PFSK-1 (cell line): Measurements from ENCODE around the gene IRF6.

Experiments used
- POLR2AphosphoS5 ChIP-seq: IDR thresholded peaks from 2 replicates; pipeline ENCODE4 v1.6.1; 2012; ENCODE audit warnings: low read depth, mild to moderate bottlenecking, control low read depth, low read length, moderate library complexity
- REST ChIP-seq, 2 experiments: IDR thresholded peaks; 2 replicates each; pipeline versions ENCODE4 v1.6.1 to v1.8.0; 2011 to 2012; ENCODE audit warnings: low read depth in 2 of 2, low read length in 2 of 2, control low read depth in 1 of 2, inconsistent platforms in 1 of 2, mild to moderate bottlenecking in 1 of 2, moderate library complexity in 1 of 2; ENCODE audit not compliant: insufficient read depth in 1 of 2
- SIN3A ChIP-seq: IDR thresholded peaks from 2 replicates; pipeline ENCODE4 v1.6.1; 2012; ENCODE audit warnings: mild to moderate bottlenecking, low read length, moderate library complexity, borderline replicate concordance; ENCODE audit not compliant: insufficient read depth
- TAF1 ChIP-seq: IDR thresholded peaks from 2 replicates; pipeline ENCODE4 v1.6.1; 2012; ENCODE audit warnings: low read length, control low read depth, borderline replicate concordance; ENCODE audit not compliant: insufficient read depth

- TF ChIP-seq REST (IDR thresholded peaks at IDR 0.05; ENCODE audit: insufficient read depth in 1 of 2, low read depth in 2 of 2, low read length in 2 of 2) (no peak), POLR2AphosphoS5 (no peak), TAF1 (no peak), SIN3A (no peak)
Measured at GRCh38 chr1:209767096-209767495, 38.8 kb downstream of the IRF6 start.
